ENCODE measurements around the gene MAGED2. TPM values are rescaled to one million over a fixed set of nuclear protein-coding genes. Genes with fewer than 3 reads are reported as not detected.

MAGED2 gene
- total RNA-seq, 4 donors from 2014 or later, result 50.7 to 105 (median 84.4) TPM

DNA sequence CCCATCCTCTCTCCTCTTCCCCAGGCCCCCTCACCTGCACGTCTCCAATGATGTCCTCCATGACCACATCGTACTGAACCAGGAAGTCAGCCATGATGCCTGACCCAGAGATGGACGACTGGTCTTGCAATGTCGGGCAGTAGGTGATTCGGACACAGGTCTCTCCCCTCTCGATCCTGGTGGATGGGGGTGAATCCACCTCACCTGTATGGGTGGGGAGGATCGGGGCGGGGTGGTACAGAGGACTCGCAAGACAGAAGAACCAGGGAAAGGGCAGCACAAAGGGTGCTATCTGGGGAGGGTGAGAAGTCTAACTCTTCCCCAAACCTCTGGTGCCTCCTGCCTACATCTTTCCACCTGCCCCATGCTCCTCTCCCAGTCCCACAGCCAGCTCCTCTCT, 19.1 kb upstream of the MAGED2 start:
- TF ChIP-seq CTCF (IDR thresholded peaks at IDR 0.05; ENCODE audit: low read depth), result no peak

DNA sequence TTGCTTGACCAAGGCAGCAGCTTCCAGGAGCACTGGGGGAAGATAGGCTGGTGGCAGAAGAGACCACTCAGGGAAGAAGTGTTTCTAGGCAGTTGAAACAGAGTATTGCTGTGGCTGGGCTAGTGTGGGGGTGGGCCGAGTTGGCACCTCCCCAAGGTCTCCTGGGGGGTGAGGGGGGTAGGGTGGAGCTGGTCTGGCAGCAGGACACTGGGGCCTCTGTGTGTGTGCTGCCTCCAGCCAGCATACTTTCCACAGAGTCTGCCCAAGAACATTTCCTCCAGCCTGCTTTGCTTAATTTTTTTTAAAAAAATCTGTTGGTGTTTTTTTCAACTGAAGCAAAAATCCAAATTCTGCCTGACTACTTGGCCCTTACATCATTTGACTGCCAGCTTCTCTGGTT, 13.5 kb upstream of the MAGED2 start:
- TF ChIP-seq CTCF (IDR thresholded peaks at IDR 0.05; ENCODE audit: low read depth), result no peak

- no peak for TF ChIP-seq CTCF (IDR thresholded peaks at IDR 0.05; ENCODE audit: low read depth)
These were observed 12.8 kb upstream of the MAGED2 start for GRCh38 chrX:54794795-54795194.

GRCh38 chrX:54798137-54798536, 9.4 kb upstream of the MAGED2 start, which contains the start of gene ITIH6:
ITIH6 (minus strand) TSS chrX:54798255; CDS start chrX:54798210, 45 bp downstream.
- no peak for TF ChIP-seq CTCF (IDR thresholded peaks at IDR 0.05; ENCODE audit: low read depth)

GRCh38 chrX:54799046-54799445, 8.5 kb upstream of the MAGED2 start:
- TF ChIP-seq CTCF (IDR thresholded peaks at IDR 0.05; ENCODE audit: low read depth), result no peak

GRCh38 chrX:54808109-54808604, 612 bp downstream of the MAGED2 start:
- no peak for TF ChIP-seq CTCF (IDR thresholded peaks at IDR 0.05; ENCODE audit: low read depth)

GRCh38 chrX:54808605-54809483, 1.3 kb downstream of the MAGED2 start:
- no peak for TF ChIP-seq CTCF (IDR thresholded peaks at IDR 0.05; ENCODE audit: low read depth)
